Mesothelial cell of epicardium (in vitro differentiated cells): ENCODE measurements around the gene CXCL8. TPM values are rescaled to one million over a fixed set of nuclear protein-coding genes. Genes with fewer than 3 reads are reported as not detected.

Experiments used
- DNase-seq, 2 experiments: peaks; one replicate each; pipeline ENCODE4 v3.0.0; 2021; ENCODE audit warnings: low spot score in 2 of 2; ENCODE audit not compliant: unreplicated experiment in 2 of 2
- H3K27ac Mint-ChIP-seq: 2 replicates; pipeline ENCODE4 v1.8.0; 2021; ENCODE audit warnings: mixed read lengths
- H3K27me3 Mint-ChIP-seq: 2 replicates; pipeline ENCODE4 v1.8.0; 2021; ENCODE audit warnings: low read depth, mixed read lengths
- H3K36me3 Mint-ChIP-seq: 2 replicates; pipeline ENCODE4 v1.8.0; 2021; ENCODE audit warnings: mixed read lengths
- H3K4me1 Mint-ChIP-seq: 2 replicates; pipeline ENCODE4 v1.8.0; 2021; ENCODE audit warnings: mixed read lengths
- H3K4me3 Mint-ChIP-seq: 2 replicates; pipeline ENCODE4 v1.8.0; 2021; ENCODE audit warnings: mild to moderate bottlenecking, moderate library complexity, mixed read lengths
- H3K9me3 Mint-ChIP-seq: 2 replicates; pipeline ENCODE4 v1.8.0; 2021; ENCODE audit warnings: mixed read lengths
- total RNA-seq: library from RNA; stranded (reverse); gene quantifications from 3 replicates; pipeline ENCODE4 v1.2.1, GENCODE V29; 2021
- TF ChIP-seq, protein P1 (sequence below): fragments of 200-600 bp; sonication (generic); IDR thresholded peaks from one replicate; pipeline ENCODE4 v1.5.0; 2021; ENCODE audit warnings: antibody characterized with exemption; ENCODE audit not compliant: unreplicated experiment

Gene CXCL8
- total RNA-seq, 1 donor from 2014 or later, result 8.9 TPM

DNA sequence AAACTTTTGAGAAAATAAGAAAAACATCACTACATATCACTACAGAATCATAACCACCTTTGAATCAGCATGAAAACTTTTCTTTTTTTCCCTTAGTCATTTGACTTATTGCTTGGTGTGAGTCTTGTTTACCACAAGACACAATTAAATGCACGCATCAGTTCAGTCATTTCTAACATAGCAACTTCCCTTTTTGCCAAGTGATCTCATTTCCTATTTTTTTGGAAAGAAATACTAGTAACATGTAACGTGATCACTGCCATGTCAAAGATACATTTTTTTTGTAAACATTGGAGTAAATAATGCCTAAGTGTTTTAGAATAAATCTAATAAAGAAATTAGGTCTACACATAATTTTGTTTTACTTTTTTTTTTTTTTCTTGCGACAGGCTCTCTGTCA, 5.1 kb upstream of the CXCL8 start:
- TF ChIP-seq, protein P1, sequence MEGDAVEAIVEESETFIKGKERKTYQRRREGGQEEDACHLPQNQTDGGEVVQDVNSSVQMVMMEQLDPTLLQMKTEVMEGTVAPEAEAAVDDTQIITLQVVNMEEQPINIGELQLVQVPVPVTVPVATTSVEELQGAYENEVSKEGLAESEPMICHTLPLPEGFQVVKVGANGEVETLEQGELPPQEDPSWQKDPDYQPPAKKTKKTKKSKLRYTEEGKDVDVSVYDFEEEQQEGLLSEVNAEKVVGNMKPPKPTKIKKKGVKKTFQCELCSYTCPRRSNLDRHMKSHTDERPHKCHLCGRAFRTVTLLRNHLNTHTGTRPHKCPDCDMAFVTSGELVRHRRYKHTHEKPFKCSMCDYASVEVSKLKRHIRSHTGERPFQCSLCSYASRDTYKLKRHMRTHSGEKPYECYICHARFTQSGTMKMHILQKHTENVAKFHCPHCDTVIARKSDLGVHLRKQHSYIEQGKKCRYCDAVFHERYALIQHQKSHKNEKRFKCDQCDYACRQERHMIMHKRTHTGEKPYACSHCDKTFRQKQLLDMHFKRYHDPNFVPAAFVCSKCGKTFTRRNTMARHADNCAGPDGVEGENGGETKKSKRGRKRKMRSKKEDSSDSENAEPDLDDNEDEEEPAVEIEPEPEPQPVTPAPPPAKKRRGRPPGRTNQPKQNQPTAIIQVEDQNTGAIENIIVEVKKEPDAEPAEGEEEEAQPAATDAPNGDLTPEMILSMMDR, result no peak
- no peak for DNase-seq
- H3K36me3 Mint-ChIP-seq, result no peaks in the 10 kb centered on the region
- no peak overlapping the region for H3K4me3 Mint-ChIP-seq
- H3K27me3 Mint-ChIP-seq, result no peaks in the 10 kb centered on the region
- H3K9me3 Mint-ChIP-seq, result peaks cover 2% of the 10 kb centered on the region
- H3K4me1 Mint-ChIP-seq, result no peaks in the 10 kb centered on the region
- no peak overlapping the region for H3K27ac Mint-ChIP-seq

DNA sequence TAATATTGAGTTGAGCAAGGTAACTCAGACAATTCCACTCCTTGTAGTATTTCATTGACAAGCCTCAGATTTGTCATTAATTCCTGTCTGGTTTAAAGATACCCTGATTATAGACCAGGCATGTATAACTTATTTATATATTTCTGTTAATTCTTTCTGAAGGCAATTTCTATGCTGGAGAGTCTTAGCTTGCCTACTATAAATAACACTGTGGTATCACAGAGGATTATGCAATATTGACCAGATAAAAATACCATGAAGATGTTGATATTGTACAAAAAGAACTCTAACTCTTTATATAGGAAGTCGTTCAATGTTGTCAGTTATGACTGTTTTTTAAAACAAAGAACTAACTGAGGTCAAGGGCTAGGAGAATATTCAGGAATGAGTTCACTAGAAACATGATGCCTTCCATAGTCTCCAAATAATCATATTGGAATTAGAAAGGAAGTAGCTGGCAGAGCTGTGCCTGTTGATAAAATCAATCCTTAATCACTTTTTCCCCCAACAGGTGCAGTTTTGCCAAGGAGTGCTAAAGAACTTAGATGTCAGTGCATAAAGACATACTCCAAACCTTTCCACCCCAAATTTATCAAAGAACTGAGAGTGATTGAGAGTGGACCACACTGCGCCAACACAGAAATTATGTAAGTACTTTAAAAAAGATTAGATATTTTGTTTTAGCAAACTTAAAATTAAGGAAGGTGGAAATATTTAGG, 821 bp downstream of the CXCL8 start:
- Mint-ChIP-seq H3K36me3 (no peaks in the 10 kb centered on the region), H3K4me1 (no peaks in the 10 kb centered on the region), H3K27ac (no peak overlapping the region), H3K27me3 (peaks cover 2% of the 10 kb centered on the region), H3K9me3 (peaks cover 9% of the 10 kb centered on the region), H3K4me3 (no peak overlapping the region)
- no peak for DNase-seq
- TF ChIP-seq, protein P1, result no peak

- Mint-ChIP-seq H3K4me1 (no peaks in the 10 kb centered on the region), H3K36me3 (no peaks in the 10 kb centered on the region), H3K9me3 (peaks cover 9% of the 10 kb centered on the region), H3K27me3 (peaks cover 2% of the 10 kb centered on the region), H3K27ac (no peak overlapping the region), H3K4me3 (no peak overlapping the region)
- TF ChIP-seq, protein P1, result no peak
- no peak for DNase-seq
Observed at GRCh38 chr4:73741750-73742489, 1.6 kb downstream of the CXCL8 start.

- no peaks in the 10 kb centered on the region for H3K36me3 Mint-ChIP-seq
- no peak overlapping the region for H3K4me3 Mint-ChIP-seq
- peaks cover 8% of the 10 kb centered on the region for H3K9me3 Mint-ChIP-seq
- H3K27me3 Mint-ChIP-seq, result peaks cover 2% of the 10 kb centered on the region
- TF ChIP-seq, protein P1, result no peak
- no peak for DNase-seq
- H3K27ac Mint-ChIP-seq, result no peak overlapping the region
- no peaks in the 10 kb centered on the region for H3K4me1 Mint-ChIP-seq
Observed at GRCh38 chr4:73742490-73743160, 2.3 kb downstream of the CXCL8 start.

DNA sequence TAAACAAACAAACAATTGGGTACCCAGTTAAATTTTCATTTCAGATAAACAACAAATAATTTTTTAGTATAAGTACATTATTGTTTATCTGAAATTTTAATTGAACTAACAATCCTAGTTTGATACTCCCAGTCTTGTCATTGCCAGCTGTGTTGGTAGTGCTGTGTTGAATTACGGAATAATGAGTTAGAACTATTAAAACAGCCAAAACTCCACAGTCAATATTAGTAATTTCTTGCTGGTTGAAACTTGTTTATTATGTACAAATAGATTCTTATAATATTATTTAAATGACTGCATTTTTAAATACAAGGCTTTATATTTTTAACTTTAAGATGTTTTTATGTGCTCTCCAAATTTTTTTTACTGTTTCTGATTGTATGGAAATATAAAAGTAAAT, 2.9 kb downstream of the CXCL8 start:
- TF ChIP-seq, protein P1, result no peak
- no peak overlapping the region for H3K27ac Mint-ChIP-seq
- no peaks in the 10 kb centered on the region for H3K4me1 Mint-ChIP-seq
- no peak for DNase-seq
- peaks cover 7% of the 10 kb centered on the region for H3K9me3 Mint-ChIP-seq
- H3K27me3 Mint-ChIP-seq, result peaks cover 5% of the 10 kb centered on the region
- H3K4me3 Mint-ChIP-seq, result no peak overlapping the region
- H3K36me3 Mint-ChIP-seq, result no peaks in the 10 kb centered on the region
